Measurements from ENCODE around the gene SEMA6B. TPM values are rescaled to one million over a fixed set of nuclear protein-coding genes. Genes with fewer than 3 reads are reported as not detected.
A peak's percentile ranks its signal among the peaks of the same experiment; 100 is the strongest.

Gene SEMA6B
- total RNA-seq, 1 experiment from 2014 or later, result 0.84 TPM

GRCh38 chr19:4510435-4511255 is 48.8 kb downstream of the SEMA6B start:
- DNase-seq (ENCODE audit: low spot score), result no peak

DNA sequence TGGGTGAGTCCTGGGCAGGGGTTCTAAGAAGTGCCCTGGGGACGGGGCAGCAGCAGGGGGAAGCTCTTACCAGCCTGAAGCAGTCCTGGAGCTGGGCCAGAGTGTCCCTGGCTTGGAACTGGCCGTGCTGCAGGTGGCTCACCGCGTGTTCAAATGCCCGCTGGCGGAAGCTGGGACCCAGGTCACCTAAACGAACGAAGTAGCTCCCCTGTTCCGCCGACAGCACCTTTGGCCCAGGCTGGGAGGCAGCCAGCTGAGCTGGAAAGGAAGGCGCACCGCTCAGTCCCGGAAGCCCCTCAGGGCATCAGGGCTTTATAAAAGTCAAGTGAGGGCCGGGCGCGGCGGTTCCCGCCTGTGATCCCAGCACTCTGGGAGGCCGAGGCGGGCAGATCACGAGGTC is 50.8 kb downstream of the SEMA6B start:
- DNase-seq (ENCODE audit: low spot score), result no peak

DNA sequence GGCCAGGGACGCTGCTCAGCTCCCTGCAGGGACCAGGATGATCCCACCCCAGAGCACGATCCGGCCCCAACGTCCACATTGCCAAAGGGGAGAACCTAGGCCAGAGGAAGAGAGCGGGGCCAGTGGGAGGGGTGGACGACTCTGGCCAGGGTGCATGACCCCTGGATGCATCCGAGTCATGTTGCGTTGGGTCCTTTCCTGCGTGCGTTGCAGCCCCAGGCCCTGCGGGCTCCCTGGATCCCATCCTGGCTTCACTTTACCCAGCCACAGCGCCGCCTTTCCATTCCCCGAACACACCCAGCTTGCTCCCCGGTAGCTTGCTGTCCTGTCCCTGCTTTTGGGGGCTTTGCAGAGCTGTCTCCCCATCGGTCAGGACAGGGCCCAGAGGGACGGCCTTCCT is 51.7 kb downstream of the SEMA6B start:
- DNase-seq (ENCODE audit: low spot score), result no peak

DNA sequence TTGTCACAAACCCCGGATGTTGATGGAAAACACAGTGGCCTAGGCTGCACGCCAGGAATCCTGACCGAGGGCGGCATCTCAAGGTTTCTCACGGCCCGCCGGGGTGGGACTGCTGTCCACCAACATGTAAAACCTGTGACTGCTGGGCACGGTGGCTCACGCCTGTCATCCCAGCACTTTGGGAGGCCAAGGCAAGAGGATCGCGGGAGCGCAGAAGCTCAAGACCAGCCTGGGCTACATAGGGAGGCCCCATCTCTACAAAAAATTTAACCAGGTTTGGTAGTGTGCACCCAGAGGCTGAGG is 52.4 kb downstream of the SEMA6B start:
- no peak for DNase-seq (ENCODE audit: low spot score)

DNA sequence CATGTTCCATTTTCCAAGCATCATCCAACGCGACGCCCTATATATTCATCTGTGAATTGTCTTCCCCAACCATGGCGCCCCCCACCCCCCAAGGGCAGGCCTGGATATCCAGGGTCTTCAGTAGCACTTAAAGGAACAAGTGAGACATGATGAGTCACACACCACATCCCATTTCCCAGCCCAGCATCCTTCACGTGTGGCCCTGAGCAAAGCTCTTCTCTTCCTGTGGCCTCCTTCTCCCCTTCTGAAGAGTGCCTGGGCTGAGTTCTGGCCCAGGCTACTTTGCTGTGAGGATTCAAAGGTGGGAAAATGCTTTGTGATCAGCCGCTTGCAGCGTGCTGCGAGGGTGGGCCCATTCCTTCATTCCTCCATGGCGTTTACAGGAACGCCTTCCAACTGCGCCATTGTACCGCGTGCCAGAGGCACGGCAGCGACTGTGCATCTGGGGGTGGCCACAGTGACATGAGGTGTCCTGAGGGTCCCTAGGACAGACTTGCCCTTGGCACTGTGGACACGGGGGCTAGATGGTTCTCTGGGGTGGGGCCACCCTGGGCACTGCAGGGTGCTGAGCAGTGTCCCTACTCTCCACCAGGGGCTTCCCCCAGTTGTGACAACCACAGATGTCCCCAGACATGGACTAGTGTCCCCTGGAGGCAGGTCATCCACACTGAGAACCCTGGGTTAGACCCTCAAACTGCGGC is 52.9 kb downstream of the SEMA6B start:
- DNase-seq (ENCODE audit: low spot score), result no peak

DNA sequence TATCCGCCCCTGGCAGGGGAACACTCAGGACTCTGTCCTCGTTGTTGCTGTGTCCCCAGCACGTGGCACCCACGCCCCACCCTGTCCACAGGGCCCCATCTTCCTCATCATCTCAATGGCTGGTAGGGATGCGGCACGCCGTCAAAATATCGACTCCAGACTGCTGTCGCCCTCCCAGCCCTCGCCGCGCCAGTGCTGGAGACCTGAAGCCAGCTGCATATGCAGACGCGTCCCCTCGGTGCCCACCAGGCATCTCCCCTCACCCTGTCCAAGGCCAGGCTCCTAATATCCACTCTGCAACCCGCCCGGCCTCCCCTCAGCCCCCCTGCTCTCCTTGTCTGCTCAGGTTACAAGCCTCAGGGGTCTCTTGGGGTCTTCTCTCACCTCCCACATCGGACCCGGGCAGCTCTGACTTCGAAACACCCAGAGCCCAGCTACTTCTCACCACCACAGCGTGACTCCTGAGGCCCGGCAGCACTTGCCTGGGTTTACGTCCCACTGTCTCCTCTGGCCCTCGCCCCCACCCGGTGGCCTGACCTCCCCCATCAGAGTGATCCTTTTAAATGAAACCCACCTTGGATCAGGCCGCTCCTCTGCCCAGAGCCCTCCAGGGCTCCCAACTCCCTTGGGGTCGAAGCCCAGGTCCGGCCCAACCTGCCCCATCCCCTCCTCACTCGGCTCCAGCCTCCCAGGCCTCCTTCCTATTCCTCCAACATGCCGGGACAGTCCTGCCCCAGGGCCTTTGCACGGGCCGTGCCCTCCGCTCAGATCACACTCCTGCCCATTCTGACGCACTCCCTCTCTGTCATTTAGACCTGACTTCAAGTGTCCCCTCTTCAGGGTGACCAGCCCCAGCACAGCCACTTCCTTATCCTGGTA is 53.7 kb downstream of the SEMA6B start:
- DNase-seq (ENCODE audit: low spot score), result no peak

DNA sequence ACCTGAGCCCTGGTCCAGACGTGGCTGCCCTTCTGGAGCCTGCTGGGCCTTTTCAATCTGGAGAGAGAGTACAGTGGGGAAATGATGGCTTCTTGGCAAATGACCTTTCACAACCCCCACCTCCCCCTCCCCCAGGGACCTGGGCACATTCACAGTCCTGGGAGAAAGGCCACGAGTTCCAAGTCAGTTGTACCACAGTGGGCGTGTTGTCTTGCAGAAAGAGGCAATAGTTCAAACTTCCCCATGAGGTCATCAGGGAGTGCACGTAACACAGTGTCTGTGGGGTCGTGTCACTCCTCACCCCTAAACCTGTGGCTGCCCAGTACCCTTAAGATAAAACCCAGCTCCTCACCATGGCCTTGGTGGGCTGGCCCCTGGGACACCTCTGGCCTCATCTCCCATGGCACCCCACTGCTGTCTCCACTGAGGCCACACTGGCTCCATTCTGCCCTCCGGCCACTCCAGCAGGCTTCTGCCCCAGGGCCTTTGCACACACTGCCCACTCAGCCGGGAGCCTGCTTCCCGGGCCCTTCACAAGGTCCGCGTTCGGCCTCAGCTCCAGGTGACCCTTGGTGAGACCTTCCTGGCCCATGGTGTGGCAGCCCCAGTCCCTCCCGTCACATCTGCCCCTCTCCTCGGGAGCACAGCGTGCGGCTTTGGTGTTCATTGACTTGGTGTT is 54.5 kb downstream of the SEMA6B start:
- DNase-seq (ENCODE audit: low spot score), result no peak

GRCh38 chr19:4504297-4504701 is 55.2 kb downstream of the SEMA6B start:
- DNase-seq (ENCODE audit: low spot score), result no peak

GRCh38 chr19:4503825-4504170 is 55.7 kb downstream of the SEMA6B start:
- no peak for DNase-seq (ENCODE audit: low spot score)

- no peak for DNase-seq (ENCODE audit: low spot score)
Observed at GRCh38 chr19:4503132-4503824, 56.2 kb downstream of the SEMA6B start.

DNA sequence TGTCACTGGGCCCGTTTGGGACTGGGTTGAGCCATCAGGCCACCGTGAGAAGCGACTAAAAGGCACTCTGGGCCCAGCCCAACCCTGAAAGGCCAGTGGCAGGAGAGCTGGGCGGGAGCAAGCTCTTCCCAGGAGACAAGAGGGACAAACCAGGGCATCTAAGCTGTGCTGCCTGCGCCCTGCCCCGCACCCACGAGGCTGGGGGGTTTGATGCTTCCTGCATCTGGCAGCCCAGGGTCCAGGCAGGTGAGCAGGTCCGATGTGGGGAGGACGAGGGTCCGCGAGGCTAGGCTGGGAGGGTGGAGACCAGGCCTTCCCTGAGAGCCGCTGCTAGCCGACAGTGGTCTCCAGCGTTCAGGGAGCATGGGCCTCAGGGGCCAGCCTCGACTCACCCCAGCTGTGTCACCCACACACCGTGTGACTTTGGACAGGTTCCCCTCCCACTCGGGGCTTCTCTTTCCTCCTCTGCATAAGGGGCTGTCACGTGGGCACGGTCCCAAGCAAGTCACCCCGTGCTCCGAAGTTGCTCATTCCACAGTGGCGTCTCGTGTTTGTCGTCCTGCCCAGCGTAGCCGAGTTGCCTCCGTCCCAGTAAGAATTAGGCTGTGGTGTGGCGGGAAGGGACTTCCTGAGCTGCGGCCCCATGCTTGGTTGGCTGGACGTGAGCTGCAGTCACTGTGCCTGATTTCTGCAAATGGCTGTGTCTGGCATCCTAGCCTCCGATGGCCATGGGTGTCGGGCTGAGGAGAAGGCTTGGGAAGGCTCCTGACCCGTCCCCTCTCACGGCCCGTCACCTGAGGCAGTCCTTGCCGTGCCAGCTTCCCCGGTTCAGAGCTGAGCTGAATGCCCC is 57.0 kb downstream of the SEMA6B start:
- DNase-seq (ENCODE audit: low spot score), result no peak

DNA sequence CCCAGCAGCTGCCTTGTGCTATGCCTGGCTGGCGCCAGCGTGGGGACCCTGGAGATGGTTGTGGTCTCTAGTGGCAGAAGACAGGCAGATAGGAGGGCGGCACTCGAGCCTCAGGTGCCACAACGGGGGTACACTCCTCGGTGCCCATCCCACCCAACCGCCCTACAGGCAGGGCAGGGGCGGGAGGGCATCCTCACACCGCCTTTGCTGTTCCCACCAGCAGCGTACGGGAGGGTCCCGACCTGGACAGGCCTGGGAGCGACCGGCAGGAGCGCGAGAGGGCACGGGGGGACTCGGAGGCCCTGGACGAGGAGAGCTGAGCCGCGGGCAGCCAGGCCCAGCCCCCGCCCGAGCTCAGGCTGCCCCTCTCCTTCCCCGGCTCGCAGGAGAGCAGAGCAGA is 57.8 kb downstream of the SEMA6B start:
- DNase-seq (ENCODE audit: low spot score), result no peak

- no peak for DNase-seq (ENCODE audit: low spot score)
Observed at GRCh38 chr19:4500841-4501591, 58.5 kb downstream of the SEMA6B start.

DNA sequence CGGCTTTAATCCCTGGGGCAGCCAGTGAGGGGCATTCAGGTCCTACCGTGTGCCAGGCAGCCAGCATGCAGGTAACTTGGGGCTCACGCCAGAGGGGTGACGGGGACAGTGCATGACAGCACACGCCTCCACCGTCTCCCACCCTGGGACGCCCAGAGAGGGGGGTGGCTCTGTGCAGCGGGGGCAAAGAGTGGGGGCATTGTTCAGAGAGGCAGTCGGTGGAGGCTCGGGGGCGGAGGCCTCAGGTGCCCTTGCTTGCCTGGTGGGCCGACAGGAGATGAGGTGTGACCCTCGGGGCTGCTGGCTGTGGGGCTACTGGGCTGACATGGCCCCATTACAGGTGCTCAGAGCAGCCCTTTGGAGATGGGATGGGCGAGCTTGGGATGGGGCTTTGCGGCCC is 59.6 kb downstream of the SEMA6B start:
- DNase-seq (ENCODE audit: low spot score), result no peak

DNA sequence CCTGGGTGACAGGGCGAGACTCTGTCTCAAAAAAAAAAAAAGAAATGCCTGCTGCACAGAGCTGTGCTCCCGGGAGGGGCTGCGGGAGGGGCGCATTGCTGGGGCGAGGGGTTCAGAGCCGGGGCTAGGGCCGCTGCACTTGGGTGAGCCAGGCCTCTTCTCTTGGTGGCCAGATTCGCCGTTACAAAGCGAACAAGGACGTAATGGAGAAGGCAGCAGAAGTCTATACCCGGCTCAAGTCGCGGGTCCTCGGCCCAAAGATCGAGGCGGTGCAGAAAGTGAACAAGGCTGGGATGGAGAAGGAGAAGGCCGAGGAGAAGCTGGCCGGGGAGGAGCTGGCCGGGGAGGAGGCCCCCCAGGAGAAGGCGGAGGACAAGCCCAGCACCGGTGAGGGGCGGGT is 60.2 kb downstream of the SEMA6B start:
- DNase-seq (ENCODE audit: low spot score), result no peak

DNA sequence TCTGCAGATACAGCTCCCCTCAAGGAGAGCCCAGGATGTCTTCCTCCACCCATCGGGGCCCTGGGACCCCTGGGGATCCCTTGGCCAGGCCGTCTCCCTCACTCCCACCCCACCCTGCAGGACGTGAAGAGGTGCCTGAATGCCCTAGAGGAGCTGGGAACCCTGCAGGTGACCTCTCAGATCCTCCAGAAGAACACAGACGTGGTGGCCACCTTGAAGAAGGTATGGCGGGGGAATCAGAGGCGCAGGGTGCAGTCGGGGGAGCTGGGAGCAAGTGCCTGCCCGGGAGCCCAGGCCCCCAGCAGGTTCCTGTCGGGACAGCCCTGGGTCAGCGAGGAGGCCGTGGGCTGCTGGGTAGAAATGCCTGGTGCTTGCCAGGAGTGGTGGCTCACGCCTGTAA is 60.8 kb downstream of the SEMA6B start:
- DNase-seq (ENCODE audit: low spot score), result no peak

DNA sequence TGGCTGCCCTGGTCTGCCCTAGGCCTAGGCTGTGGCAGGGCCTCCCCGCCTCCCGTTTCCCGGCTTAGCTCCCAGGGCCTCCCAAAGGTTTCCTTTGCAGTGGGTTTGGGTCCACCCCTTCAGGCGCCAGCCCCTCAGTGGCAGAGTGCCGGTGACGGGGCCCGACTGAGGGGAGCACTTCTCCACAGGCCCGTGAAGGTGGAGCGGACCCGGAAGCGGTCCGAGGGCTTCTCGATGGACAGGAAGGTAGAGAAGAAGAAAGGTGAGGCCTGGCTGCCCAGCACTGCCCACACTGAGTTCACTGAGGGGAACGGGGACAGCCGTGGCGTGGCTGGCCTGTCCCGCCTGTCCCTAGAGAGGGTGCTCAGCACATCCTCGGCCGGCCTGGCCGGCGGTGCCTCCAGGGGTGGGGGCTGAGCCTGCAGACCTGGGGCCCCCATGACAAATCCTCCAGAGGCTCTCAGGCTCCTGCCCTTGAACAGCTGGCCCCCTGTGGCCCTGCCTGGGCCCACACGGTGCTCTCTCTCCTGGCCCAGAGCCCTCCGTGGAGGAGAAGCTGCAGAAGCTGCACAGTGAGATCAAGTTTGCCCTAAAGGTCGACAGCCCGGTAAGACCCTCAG is 61.6 kb downstream of the SEMA6B start:
- DNase-seq (ENCODE audit: low spot score), result no peak

DNA sequence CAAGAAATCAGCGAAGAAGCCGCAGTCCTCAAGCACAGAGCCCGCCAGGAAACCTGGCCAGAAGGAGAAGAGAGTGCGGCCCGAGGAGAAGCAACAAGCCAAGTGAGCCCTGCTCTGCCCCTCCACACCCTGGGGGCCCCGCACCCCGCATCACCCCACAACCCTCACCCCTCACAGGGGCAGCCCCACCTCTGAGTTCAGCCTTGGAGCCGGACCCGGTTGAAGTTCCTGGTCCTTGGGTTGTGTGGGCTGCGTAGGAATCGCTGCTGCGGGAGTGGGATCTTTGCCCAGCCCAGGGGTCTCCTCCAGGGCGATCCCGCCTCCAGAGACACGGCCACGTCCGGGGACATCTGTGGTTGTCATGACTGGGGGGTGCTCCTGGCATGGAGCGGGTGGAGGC is 63.2 kb downstream of the SEMA6B start:
- DNase-seq (ENCODE audit: low spot score), result no peak

- DNase-seq (ENCODE audit: low spot score), result peak; percentile 57
Observed at GRCh38 chr19:4495471-4495870, 64.0 kb downstream of the SEMA6B start.

All from HT-29 (cell line).